Measurements from ENCODE around the gene ABR. TPM values are rescaled to one million over a fixed set of nuclear protein-coding genes. Genes with fewer than 3 reads are reported as not detected.

The ABR gene
- total and polyA plus RNA-seq, 4 donors = 2.7 to 12.9 (median 6.8) TPM

- no peaks in the 10 kb centered on the region for H3K36me3 ChIP-seq (ENCODE audit: control insufficient read depth in 4 of 4, insufficient read depth in 3 of 4, low read depth in 1 of 4, low read length in 3 of 4)
These were observed 148.9 kb downstream of the ABR start for GRCh38 chr17:1030684-1031532.

GRCh38 chr17:1029922-1030644, 149.7 kb downstream of the ABR start:
- Histone ChIP-seq H3K36me3 (ENCODE audit: control insufficient read depth in 4 of 4, insufficient read depth in 3 of 4, low read depth in 1 of 4, low read length in 3 of 4) (no peaks in the 10 kb centered on the region), H3K4me1 (ENCODE audit: control insufficient read depth in 4 of 4, insufficient read depth in 4 of 4, low read length in 3 of 4) (peaks cover 0 to 2% (median 0%) of the 10 kb centered on the region in 4 donors), H3K4me3 (ENCODE audit: low read depth in 1 of 3, low read length in 3 of 3) (no peak overlapping the region), H3K9me3 (ENCODE audit: control insufficient read depth in 4 of 4, low read length in 3 of 4) (no peaks in the 10 kb centered on the region), H3K27ac (ENCODE audit: low read depth in 1 of 2, low read length in 2 of 2) (no peak overlapping the region), H3K27me3 (ENCODE audit: control insufficient read depth in 4 of 4, insufficient read depth in 4 of 4, low read length in 3 of 4) (no peaks in the 10 kb centered on the region), H3K9ac (ENCODE audit: low read depth in 1 of 2, low read length in 2 of 2) (no peak overlapping the region)
- DNase-seq (ENCODE audit: low spot score) = no peak
- 75% methylated on average over 20 of the region's 20 CpGs for WGBS
- TF ChIP-seq, protein P1, sequence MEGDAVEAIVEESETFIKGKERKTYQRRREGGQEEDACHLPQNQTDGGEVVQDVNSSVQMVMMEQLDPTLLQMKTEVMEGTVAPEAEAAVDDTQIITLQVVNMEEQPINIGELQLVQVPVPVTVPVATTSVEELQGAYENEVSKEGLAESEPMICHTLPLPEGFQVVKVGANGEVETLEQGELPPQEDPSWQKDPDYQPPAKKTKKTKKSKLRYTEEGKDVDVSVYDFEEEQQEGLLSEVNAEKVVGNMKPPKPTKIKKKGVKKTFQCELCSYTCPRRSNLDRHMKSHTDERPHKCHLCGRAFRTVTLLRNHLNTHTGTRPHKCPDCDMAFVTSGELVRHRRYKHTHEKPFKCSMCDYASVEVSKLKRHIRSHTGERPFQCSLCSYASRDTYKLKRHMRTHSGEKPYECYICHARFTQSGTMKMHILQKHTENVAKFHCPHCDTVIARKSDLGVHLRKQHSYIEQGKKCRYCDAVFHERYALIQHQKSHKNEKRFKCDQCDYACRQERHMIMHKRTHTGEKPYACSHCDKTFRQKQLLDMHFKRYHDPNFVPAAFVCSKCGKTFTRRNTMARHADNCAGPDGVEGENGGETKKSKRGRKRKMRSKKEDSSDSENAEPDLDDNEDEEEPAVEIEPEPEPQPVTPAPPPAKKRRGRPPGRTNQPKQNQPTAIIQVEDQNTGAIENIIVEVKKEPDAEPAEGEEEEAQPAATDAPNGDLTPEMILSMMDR (IDR thresholded peaks at IDR 0.05; ENCODE audit: low read depth, low read length, missing input control) = no peak
- no peak for TF ChIP-seq FOXA1 (IDR thresholded peaks at IDR 0.05)
- no peak for TF ChIP-seq RAD21 (IDR thresholded peaks at IDR 0.05)
- no peak for TF ChIP-seq JUND (IDR thresholded peaks at IDR 0.05)
- no peak for TF ChIP-seq GABPA (IDR thresholded peaks at IDR 0.05 in 1 of 2, conservative IDR thresholded peaks at IDR 0.05 in 1 of 2)
- no peak for TF ChIP-seq SP1 (IDR thresholded peaks at IDR 0.05)
- TF ChIP-seq ZBTB33 (IDR thresholded peaks at IDR 0.05) = no peak
- TF ChIP-seq TAF1 (conservative IDR thresholded peaks at IDR 0.05) = no peak

More at GRCh38 chr17:1030684-1031532, 148.9 kb downstream of the ABR start:
- TF ChIP-seq ZBTB33 (IDR thresholded peaks at IDR 0.05) = no peak
- TF ChIP-seq, protein P2, sequence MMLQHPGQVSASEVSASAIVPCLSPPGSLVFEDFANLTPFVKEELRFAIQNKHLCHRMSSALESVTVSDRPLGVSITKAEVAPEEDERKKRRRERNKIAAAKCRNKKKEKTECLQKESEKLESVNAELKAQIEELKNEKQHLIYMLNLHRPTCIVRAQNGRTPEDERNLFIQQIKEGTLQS (IDR thresholded peaks at IDR 0.05) = no peak
- no peak for TF ChIP-seq FOXA2 (IDR thresholded peaks at IDR 0.05)
- TF ChIP-seq JUND (IDR thresholded peaks at IDR 0.05) = no peak
- TF ChIP-seq FOXA1 (IDR thresholded peaks at IDR 0.05) = no peak
- no peak for TF ChIP-seq TAF1 (conservative IDR thresholded peaks at IDR 0.05)
- no peak for TF ChIP-seq HNF4G (IDR thresholded peaks at IDR 0.05)
- TF ChIP-seq REST (IDR thresholded peaks at IDR 0.05) = no peak
- no peak for TF ChIP-seq RAD21 (IDR thresholded peaks at IDR 0.05)
- no peak for TF ChIP-seq SP1 (IDR thresholded peaks at IDR 0.05)
- DNase-seq (ENCODE audit: low spot score) = no peak
- H3K27me3 ChIP-seq (ENCODE audit: control insufficient read depth in 4 of 4, insufficient read depth in 4 of 4, low read length in 3 of 4) = no peaks in the 10 kb centered on the region
- no peaks in the 10 kb centered on the region for H3K9me3 ChIP-seq (ENCODE audit: control insufficient read depth in 4 of 4, low read length in 3 of 4)
- H3K9ac ChIP-seq (ENCODE audit: low read depth in 1 of 2, low read length in 2 of 2) = no peak overlapping the region
- no peak overlapping the region for H3K27ac ChIP-seq (ENCODE audit: low read depth in 1 of 2, low read length in 2 of 2)
- H3K4me3 ChIP-seq (ENCODE audit: low read depth in 1 of 3, low read length in 3 of 3) = no peak overlapping the region
- WGBS = 56% methylated on average over 45 of the region's 45 CpGs
- H3K4me1 ChIP-seq (ENCODE audit: control insufficient read depth in 4 of 4, insufficient read depth in 4 of 4, low read length in 3 of 4) = peaks cover 0 to 2% (median 0%) of the 10 kb centered on the region in 4 donors

Data from liver (tissue), 9 donors.